PC-3 (cell line): ENCODE measurements around the gene CENPO. TPM values are rescaled to one million over a fixed set of nuclear protein-coding genes. Genes with fewer than 3 reads are reported as not detected.
A peak's percentile ranks its signal among the peaks of the same experiment; 100 is the strongest.

Experiments
- ATAC-seq: fragments of 200-7000 bp; cut with Tn5 transposase; 2 replicates; pipeline ENCODE4 v1.9.1; 2020; ENCODE audit warnings: mild to moderate bottlenecking, moderate library complexity
- BruUV-seq: library from RNA; stranded (reverse); fragments of 400-500 nt; replicated peaks from 2 replicates; lab custom pipeline; 2021; lab: Mats Ljungman, UMichigan
- CTCF ChIA-PET: fragments of 300-600 bp; sonication (Branson Sonifier 250); formaldehyde crosslinking; loops from one replicate; lab custom pipeline; 2022; ENCODE audit warnings: antibody characterized with exemption; lab: Charles Lee
- POLR2A ChIA-PET: fragments of 300-600 bp; sonication (Branson Sonifier 250); formaldehyde crosslinking; loops from one replicate; lab custom pipeline; 2022; ENCODE audit warnings: antibody characterized with exemption; ENCODE audit not compliant: unreplicated experiment; lab: Charles Lee
- DNase-seq: peaks from one replicate; pipeline ENCODE4 v3.0.0-alpha.2; 2015
- H2AFZ ChIP-seq: fragments of 300-600 bp; sonication (generic); 2 replicates; pipeline ENCODE4 v1.6.0; 2016; ENCODE audit warnings: antibody characterized with exemption, low read length
- H3F3A ChIP-seq: fragments of 300-600 bp; sonication (generic); one replicate; pipeline ENCODE4 v1.6.0; 2017; ENCODE audit warnings: antibody characterized with exemption, low read length, control low read depth, mild to moderate bottlenecking; ENCODE audit not compliant: unreplicated experiment
- H3K27ac ChIP-seq: fragments of 300-600 bp; sonication (generic); 2 replicates; pipeline ENCODE4 v1.5.1; 2016; ENCODE audit warnings: mild to moderate bottlenecking, low read length
- H3K27me3 ChIP-seq: fragments of 300-600 bp; sonication (generic); 2 replicates; pipeline ENCODE4 v1.6.1; 2016; ENCODE audit warnings: low read length, mixed read lengths
- H3K36me3 ChIP-seq: fragments of 300-600 bp; sonication (generic); 2 replicates; pipeline ENCODE4 v1.6.1; 2016; ENCODE audit warnings: low read depth, mixed run types, low read length, mixed read lengths
- H3K4me1 ChIP-seq: fragments of 300-600 bp; sonication (generic); 2 replicates; pipeline ENCODE4 v1.5.1; 2016; ENCODE audit warnings: low read length; ENCODE audit not compliant: insufficient read depth
- H3K4me2 ChIP-seq: fragments of 300-600 bp; sonication (generic); 2 replicates; pipeline ENCODE4 v1.6.0; 2016; ENCODE audit warnings: low read length
- H3K4me3 ChIP-seq: fragments of 300-600 bp; sonication (generic); 2 replicates; pipeline ENCODE4 v1.5.1; 2016; ENCODE audit warnings: mild to moderate bottlenecking, low read length, mixed read lengths
- H3K79me2 ChIP-seq: fragments of 300-600 bp; sonication (generic); 2 replicates; pipeline ENCODE4 v1.6.1; 2017; ENCODE audit warnings: low read length, mixed read lengths
- H3K9ac ChIP-seq: fragments of 300-600 bp; sonication (generic); 2 replicates; pipeline ENCODE4 v1.6.0; 2016; ENCODE audit warnings: mild to moderate bottlenecking, low read length
- H3K9me2 ChIP-seq: fragments of 300-600 bp; sonication (generic); replicated peaks from 2 replicates; pipeline ENCODE4 v1.6.1; 2016; ENCODE audit warnings: mixed run types, low read length, mixed read lengths
- H3K9me3 ChIP-seq: fragments of 300-600 bp; sonication (generic); 2 replicates; pipeline ENCODE4 v1.6.1; 2016; ENCODE audit warnings: low read length, mixed read lengths
- H4K20me1 ChIP-seq: fragments of 300-600 bp; sonication (generic); 2 replicates; pipeline ENCODE4 v1.6.1; 2016; ENCODE audit warnings: low read length, mixed read lengths
- EZH2 ChIP-seq: fragments of 300-600 bp; sonication (generic); IDR thresholded peaks from one replicate; pipeline ENCODE4 v1.6.1; 2017; ENCODE audit warnings: antibody characterized with exemption, mild to moderate bottlenecking, low read length; ENCODE audit not compliant: unreplicated experiment
- EZH2phosphoT487 ChIP-seq: fragments of 300-600 bp; sonication (generic); IDR thresholded peaks from 2 replicates; pipeline ENCODE4 v1.6.1; 2018; ENCODE audit warnings: mild to moderate bottlenecking, antibody characterized with exemption, low read length, borderline replicate concordance
- intact Hi-C: fragments of 100-400 bp; cut with micrococcal nuclease; formaldehyde crosslinking; loops from 2 replicates; pipeline ENCODE4 v1.9.0; 2023
- total RNA-seq: library from RNA; depleted of rRNA; stranded (reverse); fragments of >200 nt; gene quantifications from 2 replicates; pipeline ENCODE4 v1.2.3, GENCODE V29; 2014
- TF ChIP-seq, protein P1 (sequence below): fragments of 300-600 bp; sonication (generic); conservative IDR thresholded peaks from 2 replicates; pipeline ENCODE4 v1.5.1; 2017; ENCODE audit warnings: antibody characterized with exemption, low read depth, mild to moderate bottlenecking, low read length

Gene CENPO
- total RNA-seq, 1 experiment from 2014 or later = 41.4 TPM

DNA sequence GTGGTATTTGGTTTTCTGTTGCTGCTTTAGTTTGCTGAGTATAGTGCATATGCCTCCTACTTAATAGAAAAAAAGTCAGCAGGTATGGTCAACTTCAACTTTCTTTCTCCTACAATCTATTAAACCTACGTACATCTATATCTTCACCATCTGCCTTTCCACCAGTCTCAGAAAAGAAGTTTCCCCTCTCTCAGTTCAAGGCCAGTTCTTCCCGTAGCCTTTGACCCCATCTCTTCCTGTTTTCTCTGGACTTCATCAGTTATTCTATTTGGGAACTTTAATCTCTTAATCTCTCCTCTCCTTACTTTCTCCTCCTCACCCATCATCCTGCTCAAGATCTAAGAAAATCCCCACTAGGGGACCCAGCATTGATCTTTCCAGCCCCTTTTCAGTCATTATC lies 5.7 kb upstream of the CENPO start:
- Histone ChIP-seq H2AFZ (no peak overlapping the region), H3K79me2 (0 out of 2 replicates have a peak, but pooled peaks cover 4% of the 10 kb centered on the region), H4K20me1 (no peaks in the 10 kb centered on the region), H3K9ac (no peak overlapping the region), H3K36me3 (no peaks in the 10 kb centered on the region), H3K4me2 (no peak overlapping the region), H3K9me3 (no peaks in the 10 kb centered on the region), H3K9me2 (no peaks in the 10 kb centered on the region), H3K4me3 (no peak overlapping the region), H3F3A (no peaks in the 10 kb centered on the region), H3K27me3 (no peaks in the 10 kb centered on the region), H3K4me1 (peaks cover 11% of the 10 kb centered on the region; the same call in 1 of the 2 replicates), H3K27ac (no peak overlapping the region)
- intact Hi-C loops = no loop called here
- BruUV-seq = no TSS peak
- DNase-seq = no peak
- ChIA-PET POLR2A (no interaction called here), CTCF (no interaction called here)
- no peak for ATAC-seq
- TF ChIP-seq EZH2 (no peak), EZH2phosphoT487 (no peak)
- TF ChIP-seq, protein P1, sequence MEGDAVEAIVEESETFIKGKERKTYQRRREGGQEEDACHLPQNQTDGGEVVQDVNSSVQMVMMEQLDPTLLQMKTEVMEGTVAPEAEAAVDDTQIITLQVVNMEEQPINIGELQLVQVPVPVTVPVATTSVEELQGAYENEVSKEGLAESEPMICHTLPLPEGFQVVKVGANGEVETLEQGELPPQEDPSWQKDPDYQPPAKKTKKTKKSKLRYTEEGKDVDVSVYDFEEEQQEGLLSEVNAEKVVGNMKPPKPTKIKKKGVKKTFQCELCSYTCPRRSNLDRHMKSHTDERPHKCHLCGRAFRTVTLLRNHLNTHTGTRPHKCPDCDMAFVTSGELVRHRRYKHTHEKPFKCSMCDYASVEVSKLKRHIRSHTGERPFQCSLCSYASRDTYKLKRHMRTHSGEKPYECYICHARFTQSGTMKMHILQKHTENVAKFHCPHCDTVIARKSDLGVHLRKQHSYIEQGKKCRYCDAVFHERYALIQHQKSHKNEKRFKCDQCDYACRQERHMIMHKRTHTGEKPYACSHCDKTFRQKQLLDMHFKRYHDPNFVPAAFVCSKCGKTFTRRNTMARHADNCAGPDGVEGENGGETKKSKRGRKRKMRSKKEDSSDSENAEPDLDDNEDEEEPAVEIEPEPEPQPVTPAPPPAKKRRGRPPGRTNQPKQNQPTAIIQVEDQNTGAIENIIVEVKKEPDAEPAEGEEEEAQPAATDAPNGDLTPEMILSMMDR = no peak

DNA sequence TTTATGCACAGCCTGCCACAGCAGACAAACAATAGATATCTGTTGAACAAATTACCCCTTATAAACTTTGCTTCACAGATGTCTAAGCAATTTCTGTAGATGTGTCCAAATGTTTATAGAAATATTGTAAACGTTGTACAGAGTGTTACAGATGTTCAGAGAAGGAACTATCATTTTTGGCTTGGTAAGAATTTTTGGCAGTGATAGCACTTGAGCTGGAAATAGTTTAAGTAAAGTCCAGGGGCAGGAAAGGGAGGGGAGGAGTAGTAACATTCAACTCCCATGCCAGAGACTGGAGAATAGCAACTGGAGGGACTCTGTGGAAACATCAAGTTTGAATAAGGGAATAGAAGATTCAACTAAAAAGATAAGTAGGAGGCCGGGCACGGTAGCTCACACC lies 4.4 kb upstream of the CENPO start:
- no peaks in the 10 kb centered on the region for H4K20me1 ChIP-seq
- CTCF ChIA-PET = no interaction called here
- no peaks in the 10 kb centered on the region for H3F3A ChIP-seq
- no peaks in the 10 kb centered on the region for H3K36me3 ChIP-seq
- H3K79me2 ChIP-seq = peaks cover 9% of the 10 kb centered on the region
- no peak overlapping the region for H3K4me2 ChIP-seq
- no peak overlapping the region for H3K9ac ChIP-seq
- ATAC-seq = no peak
- no TSS peak for BruUV-seq
- no peak for DNase-seq
- H2AFZ ChIP-seq = no peak overlapping the region
- H3K9me3 ChIP-seq = no peaks in the 10 kb centered on the region
- no peaks in the 10 kb centered on the region for H3K27me3 ChIP-seq
- H3K4me1 ChIP-seq = peaks cover 11% of the 10 kb centered on the region; the same call in 1 of the 2 replicates
- POLR2A ChIA-PET = no interaction called here
- TF ChIP-seq EZH2 (no peak), EZH2phosphoT487 (no peak)
- TF ChIP-seq, protein P1 = no peak
- no peak overlapping the region for H3K4me3 ChIP-seq
- H3K27ac ChIP-seq = no peak overlapping the region
- no peaks in the 10 kb centered on the region for H3K9me2 ChIP-seq
- intact Hi-C loops = no loop called here

DNA sequence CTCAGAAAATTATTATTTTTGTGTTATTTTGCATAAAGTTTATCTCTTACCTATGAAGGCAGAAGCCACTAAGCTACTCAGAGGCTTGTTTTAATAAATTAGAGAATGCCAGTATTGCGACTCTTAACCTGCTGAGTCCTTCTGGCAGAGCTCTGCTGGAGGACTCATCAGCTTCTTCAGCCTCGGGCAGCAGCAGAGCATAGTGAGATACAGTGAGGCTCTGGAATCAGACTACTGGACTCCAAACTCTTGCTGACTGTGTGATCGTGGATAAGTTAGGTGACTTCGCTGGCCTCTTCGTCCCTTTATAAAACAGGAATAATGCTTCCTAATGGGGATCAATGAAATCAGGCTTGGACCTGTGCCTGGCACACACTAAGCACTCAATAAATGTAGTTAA lies 1.8 kb upstream of the CENPO start:
- Histone ChIP-seq H3K9ac (peak overlapping the region; percentile 92; the same call in 1 of the 2 replicates), H3K36me3 (peaks cover 6% of the 10 kb centered on the region; the same call in 1 of the 2 replicates), H3K4me1 (peaks cover 23% of the 10 kb centered on the region), H2AFZ (peak overlapping the region; percentile 15; the same call in 1 of the 2 replicates), H4K20me1 (no peaks in the 10 kb centered on the region), H3K4me2 (peak overlapping the region; percentile 88), H3K4me3 (peak overlapping the region; percentile 76), H3F3A (no peaks in the 10 kb centered on the region), H3K9me2 (no peaks in the 10 kb centered on the region), H3K27me3 (no peaks in the 10 kb centered on the region), H3K27ac (no peak overlapping the region), H3K9me3 (no peaks in the 10 kb centered on the region), H3K79me2 (peaks cover 36% of the 10 kb centered on the region)
- BruUV-seq = no TSS peak
- POLR2A ChIA-PET = interaction anchor here (0.7 kb wide), 1 partner anchor 270 kb away, joined by 3 read pairs; no protein-coding TSS in a partner anchor
- ATAC-seq (no peak), DNase-seq (peak; percentile 13)
- TF ChIP-seq EZH2 (no peak), EZH2phosphoT487 (no peak)
- TF ChIP-seq, protein P1 = no peak
- intact Hi-C loops = loop anchor here (5.0 kb wide), 2 partner anchors 251 to 299 kb away; partner anchors contain the start of genes EFR3B and NCOA1
- CTCF ChIA-PET = interaction anchor here (0.5 to 2.7 kb wide), 2 partner anchors 36 to 301 kb away, joined by 3 to 23 read pairs; no protein-coding TSS in a partner anchor
